ENCODE measurements around the gene CSNK2A1.

Gene CSNK2A1

GRCh38 chr20:507761-508332 is 35.7 kb downstream of the CSNK2A1 start:
- no peaks in the 10 kb centered on the region for H3K9me3 ChIP-seq (ENCODE audit: control insufficient read depth, low read length)
- peaks cover 47% of the 10 kb centered on the region for H3K36me3 ChIP-seq (ENCODE audit: control insufficient read depth, insufficient read depth, low read length, severe bottlenecking)
- H3K4me3 ChIP-seq (ENCODE audit: low read length) = no peak overlapping the region
- H3K27me3 ChIP-seq (replicated peaks; ENCODE audit: control insufficient read depth, insufficient read depth, low read length) = no peaks in the 10 kb centered on the region
- no peak for DNase-seq (ENCODE audit: low read depth)
- peaks cover 13% of the 10 kb centered on the region for H3K4me1 ChIP-seq (ENCODE audit: control insufficient read depth, insufficient read depth, low read length)
- no peak overlapping the region for H3K9ac ChIP-seq (ENCODE audit: low read length)

GRCh38 chr20:507006-507758 is 36.4 kb downstream of the CSNK2A1 start:
- Histone ChIP-seq H3K4me3 (ENCODE audit: low read length) (no peak overlapping the region), H3K4me1 (ENCODE audit: control insufficient read depth, insufficient read depth, low read length) (peaks cover 13% of the 10 kb centered on the region), H3K9ac (ENCODE audit: low read length) (no peak overlapping the region), H3K36me3 (ENCODE audit: control insufficient read depth, insufficient read depth, low read length, severe bottlenecking) (peaks cover 53% of the 10 kb centered on the region), H3K9me3 (ENCODE audit: control insufficient read depth, low read length) (no peaks in the 10 kb centered on the region), H3K27me3 (replicated peaks; ENCODE audit: control insufficient read depth, insufficient read depth, low read length) (no peaks in the 10 kb centered on the region)
- no peak for DNase-seq (ENCODE audit: low read depth)

- H3K9me3 ChIP-seq (ENCODE audit: control insufficient read depth, low read length) = no peaks in the 10 kb centered on the region
- H3K36me3 ChIP-seq (ENCODE audit: control insufficient read depth, insufficient read depth, low read length, severe bottlenecking) = peaks cover 70% of the 10 kb centered on the region
- no peak for DNase-seq (ENCODE audit: low read depth)
- no peak overlapping the region for H3K4me3 ChIP-seq (ENCODE audit: low read length)
- peaks cover 18% of the 10 kb centered on the region for H3K4me1 ChIP-seq (ENCODE audit: control insufficient read depth, insufficient read depth, low read length)
- no peak overlapping the region for H3K9ac ChIP-seq (ENCODE audit: low read length)
- H3K27me3 ChIP-seq (replicated peaks; ENCODE audit: control insufficient read depth, insufficient read depth, low read length) = no peaks in the 10 kb centered on the region
Measured at GRCh38 chr20:504632-505075, 38.9 kb downstream of the CSNK2A1 start.

GRCh38 chr20:503048-503737 is 40.4 kb downstream of the CSNK2A1 start:
- H3K9ac ChIP-seq (ENCODE audit: low read length) = no peak overlapping the region
- no peak overlapping the region for H3K4me3 ChIP-seq (ENCODE audit: low read length)
- H3K36me3 ChIP-seq (ENCODE audit: control insufficient read depth, insufficient read depth, low read length, severe bottlenecking) = peaks cover 82% of the 10 kb centered on the region

GRCh38 chr20:497979-498378 is 45.6 kb downstream of the CSNK2A1 start:
- no peaks in the 10 kb centered on the region for H3K9me3 ChIP-seq (ENCODE audit: control insufficient read depth, low read length)
- peaks cover 67% of the 10 kb centered on the region for H3K36me3 ChIP-seq (ENCODE audit: control insufficient read depth, insufficient read depth, low read length, severe bottlenecking)
- no peak overlapping the region for H3K4me3 ChIP-seq (ENCODE audit: low read length)
- H3K9ac ChIP-seq (ENCODE audit: low read length) = no peak overlapping the region
- peaks cover 55% of the 10 kb centered on the region for H3K4me1 ChIP-seq (ENCODE audit: control insufficient read depth, insufficient read depth, low read length)
- H3K27me3 ChIP-seq (replicated peaks; ENCODE audit: control insufficient read depth, insufficient read depth, low read length) = no peaks in the 10 kb centered on the region
- DNase-seq (ENCODE audit: low read depth) = peak; percentile 17

More at GRCh38 chr20:503048-503737, 40.4 kb downstream of the CSNK2A1 start:
- Histone ChIP-seq H3K27me3 (replicated peaks; ENCODE audit: control insufficient read depth, insufficient read depth, low read length) (no peaks in the 10 kb centered on the region), H3K9me3 (ENCODE audit: control insufficient read depth, low read length) (no peaks in the 10 kb centered on the region), H3K4me1 (ENCODE audit: control insufficient read depth, insufficient read depth, low read length) (peaks cover 12% of the 10 kb centered on the region)
- no peak for DNase-seq (ENCODE audit: low read depth)

GRCh38 chr20:496126-496696 is 47.4 kb downstream of the CSNK2A1 start:
- DNase-seq (ENCODE audit: low read depth) = peak; percentile 93
- H3K9ac ChIP-seq (ENCODE audit: low read length) = peak overlapping the region; percentile 50
- H3K9me3 ChIP-seq (ENCODE audit: control insufficient read depth, low read length) = no peaks in the 10 kb centered on the region
- peaks cover 60% of the 10 kb centered on the region for H3K4me1 ChIP-seq (ENCODE audit: control insufficient read depth, insufficient read depth, low read length)
- no peaks in the 10 kb centered on the region for H3K27me3 ChIP-seq (replicated peaks; ENCODE audit: control insufficient read depth, insufficient read depth, low read length)
- peak overlapping the region; percentile 13 for H3K4me3 ChIP-seq (ENCODE audit: low read length)
- H3K36me3 ChIP-seq (ENCODE audit: control insufficient read depth, insufficient read depth, low read length, severe bottlenecking) = peaks cover 66% of the 10 kb centered on the region

GRCh38 chr20:492159-492558 is 51.4 kb downstream of the CSNK2A1 start:
- Histone ChIP-seq H3K9me3 (ENCODE audit: control insufficient read depth, low read length) (no peaks in the 10 kb centered on the region), H3K36me3 (ENCODE audit: control insufficient read depth, insufficient read depth, low read length, severe bottlenecking) (peaks cover 68% of the 10 kb centered on the region), H3K9ac (ENCODE audit: low read length) (no peak overlapping the region), H3K4me3 (ENCODE audit: low read length) (no peak overlapping the region), H3K4me1 (ENCODE audit: control insufficient read depth, insufficient read depth, low read length) (peaks cover 43% of the 10 kb centered on the region), H3K27me3 (replicated peaks; ENCODE audit: control insufficient read depth, insufficient read depth, low read length) (no peaks in the 10 kb centered on the region)
- DNase-seq (ENCODE audit: low read depth) = no peak

- H3K27me3 ChIP-seq (replicated peaks; ENCODE audit: control insufficient read depth, insufficient read depth, low read length) = no peaks in the 10 kb centered on the region
- no peak for DNase-seq (ENCODE audit: low read depth)
- peaks cover 86% of the 10 kb centered on the region for H3K36me3 ChIP-seq (ENCODE audit: control insufficient read depth, insufficient read depth, low read length, severe bottlenecking)
- H3K9me3 ChIP-seq (ENCODE audit: control insufficient read depth, low read length) = no peaks in the 10 kb centered on the region
- peaks cover 12% of the 10 kb centered on the region for H3K4me1 ChIP-seq (ENCODE audit: control insufficient read depth, insufficient read depth, low read length)
- H3K4me3 ChIP-seq (ENCODE audit: low read length) = no peak overlapping the region
- H3K9ac ChIP-seq (ENCODE audit: low read length) = no peak overlapping the region
Measured at GRCh38 chr20:487655-488054, 55.9 kb downstream of the CSNK2A1 start.

- Histone ChIP-seq H3K9me3 (ENCODE audit: control insufficient read depth, low read length) (no peaks in the 10 kb centered on the region), H3K4me3 (ENCODE audit: low read length) (no peak overlapping the region), H3K27me3 (replicated peaks; ENCODE audit: control insufficient read depth, insufficient read depth, low read length) (no peaks in the 10 kb centered on the region), H3K4me1 (ENCODE audit: control insufficient read depth, insufficient read depth, low read length) (peaks cover 10% of the 10 kb centered on the region), H3K9ac (ENCODE audit: low read length) (no peak overlapping the region), H3K36me3 (ENCODE audit: control insufficient read depth, insufficient read depth, low read length, severe bottlenecking) (peaks cover 86% of the 10 kb centered on the region)
- DNase-seq (ENCODE audit: low read depth) = no peak
Measured at GRCh38 chr20:483815-484644, 59.6 kb downstream of the CSNK2A1 start.

- Histone ChIP-seq H3K9ac (ENCODE audit: low read length) (no peak overlapping the region), H3K36me3 (ENCODE audit: control insufficient read depth, insufficient read depth, low read length, severe bottlenecking) (peaks cover 62% of the 10 kb centered on the region), H3K4me1 (ENCODE audit: control insufficient read depth, insufficient read depth, low read length) (peaks cover 27% of the 10 kb centered on the region)
Measured at GRCh38 chr20:481167-481566, 62.4 kb downstream of the CSNK2A1 start.

More at GRCh38 chr20:481167-481566, 62.4 kb downstream of the CSNK2A1 start:
- Histone ChIP-seq H3K4me3 (ENCODE audit: low read length) (no peak overlapping the region), H3K27me3 (replicated peaks; ENCODE audit: control insufficient read depth, insufficient read depth, low read length) (no peaks in the 10 kb centered on the region), H3K9me3 (ENCODE audit: control insufficient read depth, low read length) (no peaks in the 10 kb centered on the region)
- no peak for DNase-seq (ENCODE audit: low read depth)

Measured in adipocyte (in vitro differentiated cells).